B cell (primary cell): ENCODE results near the gene RLN3. TPM values are rescaled to one million over a fixed set of nuclear protein-coding genes. Genes with fewer than 3 reads are reported as not detected.

Experiments
- ATAC-seq: fragments of 200-7000 bp; cut with Tn5 transposase; one replicate; pipeline ENCODE4 v1.10.0; 2021; ENCODE audit warnings: low read depth, mild to moderate bottlenecking, moderate number of reproducible peaks, moderate library complexity
- CTCF ChIA-PET: fragments of 350-600 bp; sonication (Branson Sonifier 250); formaldehyde crosslinking; loops from one replicate; lab custom pipeline; 2021; ENCODE audit warnings: antibody characterized with exemption, inconsistent platforms; lab: Charles Lee
- POLR2A ChIA-PET: fragments of 350-600 bp; sonication (Branson Sonifier 250); formaldehyde crosslinking; loops from one replicate; lab custom pipeline; 2021; ENCODE audit warnings: antibody characterized with exemption; lab: Charles Lee
- DNase-seq: peaks from one replicate; pipeline ENCODE4 v3.0.0; 2013
- H2AFZ ChIP-seq: 2 replicates; pipeline ENCODE4 v1.6.1; 2012; ENCODE audit warnings: mild to moderate bottlenecking, low read depth, low read length; ENCODE audit not compliant: insufficient read depth, poor library complexity, severe bottlenecking
- H3K27ac ChIP-seq, 2 donors: 1 replicate in 1 of 2; 2 replicates in 1 of 2; pipeline ENCODE4 v1.5.1; 2012 to 2013; ENCODE audit warnings: low read length in 2 of 2, mild to moderate bottlenecking in 2 of 2, moderate library complexity in 1 of 2
- H3K27me3 ChIP-seq, 4 experiments: fragments of 200-600 bp in 1 of 4; sonication (generic) in 1 of 4; replicated peaks in 1 of 4; 1 replicate in 2 of 4; 2 replicates in 2 of 4; pipeline versions ENCODE4 v1.6.1 to v1.7.0; 2013 to 2016; ENCODE audit warnings: low read length in 3 of 4, mild to moderate bottlenecking in 2 of 4, mixed read lengths in 1 of 4, moderate library complexity in 1 of 4; ENCODE audit not compliant: insufficient read depth in 4 of 4, control insufficient read depth in 3 of 4; ENCODE audit errors: control extremely low read depth in 1 of 4
- H3K36me3 ChIP-seq, 2 experiments: replicated peaks in 1 of 2; 1 replicate in 1 of 2; 2 replicates in 1 of 2; pipeline versions ENCODE4 v1.6.1 to v1.7.1; 2013; ENCODE audit warnings: low read length in 1 of 2; ENCODE audit not compliant: insufficient read depth in 2 of 2, control insufficient read depth in 1 of 2; ENCODE audit errors: control extremely low read depth in 1 of 2, extremely low read depth in 1 of 2
- H3K4me1 ChIP-seq, 2 donors: fragments of 200-600 bp in 1 of 2; sonication (generic) in 1 of 2; 1 replicate in 1 of 2; 2 replicates in 1 of 2; pipeline versions ENCODE4 v1.5.1 to v1.6.1; 2013 to 2017; ENCODE audit warnings: low read length in 2 of 2; ENCODE audit not compliant: control insufficient read depth in 2 of 2, insufficient read depth in 2 of 2
- H3K4me2 ChIP-seq: replicated peaks from 2 replicates; pipeline ENCODE3; 2012; ENCODE audit warnings: mild to moderate bottlenecking, low read depth, low read length; ENCODE audit not compliant: poor library complexity, severe bottlenecking
- H3K4me3 ChIP-seq, 5 experiments: fragments of 200-600 bp in 1 of 5; sonication (generic) in 1 of 5; 1 replicate in 3 of 5; 2 replicates in 2 of 5; pipeline versions ENCODE4 v1.5.1 to v1.7.0; 2011 to 2016; ENCODE audit warnings: low read length in 4 of 5, mild to moderate bottlenecking in 4 of 5, low read depth in 2 of 5, control low read depth in 1 of 5, moderate library complexity in 1 of 5; ENCODE audit not compliant: insufficient read depth in 1 of 5; ENCODE audit errors: control extremely low read depth in 1 of 5, extremely low read depth in 1 of 5
- H3K79me2 ChIP-seq: fragments of 200-600 bp; sonication (generic); one replicate; pipeline ENCODE4 v1.6.0; 2016; ENCODE audit warnings: low read length; ENCODE audit not compliant: control insufficient read depth, insufficient read depth
- H3K9ac ChIP-seq: fragments of 200-600 bp; sonication (generic); 2 replicates; pipeline ENCODE4 v1.6.1; 2017; ENCODE audit warnings: mild to moderate bottlenecking, low read length, moderate library complexity
- H3K9me3 ChIP-seq, 3 donors: one replicate each; pipeline versions ENCODE4 v1.6.1 to v1.7.1; 2013; ENCODE audit warnings: low read length in 2 of 3; ENCODE audit not compliant: control insufficient read depth in 2 of 3, insufficient read depth in 1 of 3; ENCODE audit errors: control extremely low read depth in 1 of 3
- H4K20me1 ChIP-seq: 2 replicates; pipeline ENCODE4 v1.6.0; 2012; ENCODE audit warnings: mild to moderate bottlenecking, low read length; ENCODE audit not compliant: insufficient read depth, control insufficient read depth, poor library complexity, severe bottlenecking
- H3K27ac Mint-ChIP-seq: one replicate; pipeline ENCODE4 v1.8.0; 2021; ENCODE audit warnings: mixed read lengths
- H3K27me3 Mint-ChIP-seq: one replicate; pipeline ENCODE4 v1.8.0; 2021; ENCODE audit warnings: mixed read lengths
- H3K4me1 Mint-ChIP-seq: one replicate; pipeline ENCODE4 v1.8.0; 2021; ENCODE audit warnings: mixed read lengths
- H3K4me3 Mint-ChIP-seq: one replicate; pipeline ENCODE4 v1.8.0; 2021; ENCODE audit warnings: mixed read lengths
- H3K9me3 Mint-ChIP-seq: one replicate; pipeline ENCODE4 v1.8.0; 2022; ENCODE audit warnings: mixed read lengths; ENCODE audit not compliant: insufficient read depth
- CTCF ChIP-seq: fragments of 200-600 bp; IDR thresholded peaks from one replicate; pipeline ENCODE4 v1.8.0; 2022; ENCODE audit warnings: antibody characterized with exemption, mild to moderate bottlenecking
- EZH2 ChIP-seq: IDR thresholded peaks from 2 replicates; pipeline ENCODE4 v1.6.1; 2012; ENCODE audit warnings: borderline replicate concordance, low read depth, mild to moderate bottlenecking, moderate library complexity, low read length; ENCODE audit not compliant: insufficient read depth, poor library complexity, severe bottlenecking
- WGBS: methylation state at CpG from one replicate; pipeline ENCODE4 v1.1.5; 2013; ENCODE audit warnings: missing lambda C conversion rate; ENCODE audit not compliant: insufficient coverage; 5-methylcytosine and 5-hydroxymethylcytosine counted together
- intact Hi-C: fragments of 100-400 bp; cut with micrococcal nuclease; formaldehyde crosslinking; loops from one replicate; pipeline ENCODE4 v1.10.0; 2022
- polyA plus RNA-seq: library from polyadenylated mRNA; depleted of rRNA; stranded (reverse); fragments of >200 nt; gene quantifications from 2 replicates; pipeline ENCODE4 v1.2.3, GENCODE V29; 2012
- total RNA-seq, 2 donors: library from RNA; stranded (reverse); fragments of 120-200 nt in 1 of 2; gene quantifications; 1 replicate in 1 of 2; 2 replicates in 1 of 2; pipeline versions ENCODE4 v1.2.3 to v1.2.4, GENCODE V29; 2013 to 2022

The RLN3 gene
- total and polyA plus RNA-seq, 2 donors (not counting 1 experiment from before 2014, with no cell fraction given) = 0.42 TPM; not detected in 1

DNA sequence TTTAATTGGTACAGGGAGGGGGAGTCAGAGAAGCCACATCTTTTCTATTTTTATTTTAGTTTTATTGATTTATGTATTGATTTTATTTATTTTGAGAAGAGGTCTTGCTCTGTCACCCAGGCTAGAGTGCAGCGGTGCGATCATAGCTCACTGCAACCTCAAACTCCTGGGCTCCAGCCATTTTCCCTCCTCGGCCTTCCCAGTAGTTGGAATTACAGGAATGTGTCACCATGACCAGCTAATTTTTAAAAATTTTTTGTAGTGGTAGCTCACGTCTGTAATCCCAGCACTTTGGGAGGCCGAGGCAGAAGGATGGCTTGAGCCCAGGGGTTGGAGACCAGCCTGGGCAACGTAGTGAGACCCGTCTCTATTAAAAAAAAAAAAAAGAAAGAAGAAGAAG is 7.8 kb downstream of the RLN3 start:
- DNase-seq = no peak
- ChIA-PET CTCF (no interaction called here), POLR2A (no interaction called here)
- no peak overlapping the region for H2AFZ ChIP-seq
- 100% methylated on average over 6 of the region's 7 CpGs for WGBS
- no peak for ATAC-seq
- intact Hi-C loops = no loop called here
- TF ChIP-seq CTCF = no peak
- TF ChIP-seq EZH2 = no peak
- Mint-ChIP-seq H3K4me3 (no peak overlapping the region), H3K9me3 (no peaks in the 10 kb centered on the region), H3K27me3 (no peaks in the 10 kb centered on the region), H3K27ac (no peak overlapping the region), H3K4me1 (peaks cover 23% of the 10 kb centered on the region)
- H3K4me2 ChIP-seq = no peak overlapping the region
- no peaks in the 10 kb centered on the region for H3K27me3 ChIP-seq
- peaks cover 34% of the 10 kb centered on the region for H3K79me2 ChIP-seq
- no peak overlapping the region for H3K9ac ChIP-seq
- H3K4me1 ChIP-seq = peaks cover 6 to 21% of the 10 kb centered on the region in 2 donors
- H4K20me1 ChIP-seq = peaks cover 29% of the 10 kb centered on the region
- peaks cover 2 to 40% of the 10 kb centered on the region in 2 experiments for H3K36me3 ChIP-seq
- no peak overlapping the region for H3K4me3 ChIP-seq
- no peak overlapping the region for H3K27ac ChIP-seq
- no peaks in the 10 kb centered on the region for H3K9me3 ChIP-seq

GRCh38 chr19:14039181-14039580 is 11.2 kb downstream of the RLN3 start:
- POLR2A ChIA-PET = interaction anchor here (0.6 kb wide), 1 partner anchor 15 kb away, joined by 3 read pairs; no protein-coding TSS in a partner anchor
- 98% methylated on average over 6 of the region's 7 CpGs for WGBS
- Histone ChIP-seq H3K4me3 (no peak overlapping the region), H4K20me1 (peaks cover 22% of the 10 kb centered on the region), H3K27ac (no peak overlapping the region), H3K79me2 (peaks cover 18% of the 10 kb centered on the region), H3K4me2 (no peak overlapping the region), H3K4me1 (peaks cover 0 to 7% of the 10 kb centered on the region in 2 donors), H2AFZ (no peak overlapping the region), H3K27me3 (no peaks in the 10 kb centered on the region), H3K36me3 (peaks cover 0 to 61% of the 10 kb centered on the region in 2 experiments), H3K9me3 (no peaks in the 10 kb centered on the region), H3K9ac (no peak overlapping the region)
- Mint-ChIP-seq H3K27ac (no peak overlapping the region), H3K9me3 (no peaks in the 10 kb centered on the region), H3K4me3 (no peak overlapping the region), H3K4me1 (peaks cover 14% of the 10 kb centered on the region), H3K27me3 (no peaks in the 10 kb centered on the region)
- no peak for TF ChIP-seq CTCF
- TF ChIP-seq EZH2 = no peak
- DNase-seq (no peak), ATAC-seq (no peak)
- intact Hi-C loops = no loop called here
- CTCF ChIA-PET = interaction anchor here (1.6 kb wide), 1 partner anchor 8 kb away, joined by 4 read pairs; the partner anchor contains the start of gene IL27RA
